SK-N-SH (cell line): ENCODE data around the gene LARP1B.

Experiments
- CTCF ChIP-seq: fragments of 200-600 bp; sonication (generic); IDR thresholded peaks from 2 replicates; pipeline ENCODE4 v1.6.1; 2017; ENCODE audit warnings: antibody characterized with exemption, mild to moderate bottlenecking, moderate library complexity
- ELF1 ChIP-seq: IDR thresholded peaks from 2 replicates; pipeline ENCODE4 v1.4.0; 2012
- EZH2phosphoT487 ChIP-seq: fragments of 200-600 bp; sonication (generic); IDR thresholded peaks from 2 replicates; pipeline ENCODE4 v1.6.1; 2017; ENCODE audit warnings: low read depth, mixed run types, mild to moderate bottlenecking, antibody characterized with exemption, moderate library complexity, borderline replicate concordance
- POLR2AphosphoS5 ChIP-seq: IDR thresholded peaks from 2 replicates; pipeline ENCODE4 v1.6.1; 2012; ENCODE audit warnings: low read depth, low read length
- SIN3A ChIP-seq: IDR thresholded peaks from 2 replicates; pipeline ENCODE4 v1.6.1; 2012; ENCODE audit warnings: low read depth, mild to moderate bottlenecking, low read length, moderate library complexity, borderline replicate concordance
- TAF1 ChIP-seq: IDR thresholded peaks from 2 replicates; pipeline ENCODE4 v1.6.1; 2012; ENCODE audit warnings: low read depth, mild to moderate bottlenecking, low read length, moderate library complexity, borderline replicate concordance
- YY1 ChIP-seq: IDR thresholded peaks from 2 replicates; pipeline ENCODE4 v1.4.0; 2012; ENCODE audit warnings: low read depth, mild to moderate bottlenecking
- TF ChIP-seq, protein P1 (sequence below): fragments of 150-350 bp; IDR thresholded peaks from 2 replicates; pipeline ENCODE4 v1.6.1; 2017; ENCODE audit warnings: antibody characterized with exemption, low read length, low read depth, borderline replicate concordance
- TF ChIP-seq, protein P2 (sequence below): IDR thresholded peaks from 2 replicates; pipeline ENCODE4 v1.4.0; 2012; ENCODE audit warnings: low read depth, borderline replicate concordance

DNA sequence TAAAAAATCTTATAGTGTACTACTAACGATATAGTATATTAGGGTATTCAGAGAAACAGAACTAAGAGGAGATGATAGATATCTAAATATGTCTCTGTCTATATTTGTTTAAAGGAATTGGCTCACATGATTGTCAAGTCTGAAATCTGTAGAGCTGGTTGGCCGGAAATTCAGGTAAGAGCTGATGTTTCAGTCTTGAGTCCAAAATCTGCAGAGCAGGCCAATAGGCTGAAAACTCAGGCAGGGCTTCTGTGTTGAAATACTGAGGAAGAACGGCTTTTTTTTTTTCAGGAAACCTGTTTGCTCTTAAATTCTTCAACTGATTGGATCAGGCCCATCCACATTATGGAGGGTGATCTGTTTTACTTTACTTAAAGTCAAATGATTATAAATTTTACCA is 194.8 kb downstream of the LARP1B start:
- TF ChIP-seq TAF1 (no peak), ELF1 (no peak), CTCF (no peak), EZH2phosphoT487 (no peak), YY1 (no peak), POLR2AphosphoS5 (no peak), SIN3A (no peak)
- TF ChIP-seq, protein P1, sequence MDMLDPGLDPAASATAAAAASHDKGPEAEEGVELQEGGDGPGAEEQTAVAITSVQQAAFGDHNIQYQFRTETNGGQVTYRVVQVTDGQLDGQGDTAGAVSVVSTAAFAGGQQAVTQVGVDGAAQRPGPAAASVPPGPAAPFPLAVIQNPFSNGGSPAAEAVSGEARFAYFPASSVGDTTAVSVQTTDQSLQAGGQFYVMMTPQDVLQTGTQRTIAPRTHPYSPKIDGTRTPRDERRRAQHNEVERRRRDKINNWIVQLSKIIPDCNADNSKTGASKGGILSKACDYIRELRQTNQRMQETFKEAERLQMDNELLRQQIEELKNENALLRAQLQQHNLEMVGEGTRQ: no peak
- TF ChIP-seq, protein P2, sequence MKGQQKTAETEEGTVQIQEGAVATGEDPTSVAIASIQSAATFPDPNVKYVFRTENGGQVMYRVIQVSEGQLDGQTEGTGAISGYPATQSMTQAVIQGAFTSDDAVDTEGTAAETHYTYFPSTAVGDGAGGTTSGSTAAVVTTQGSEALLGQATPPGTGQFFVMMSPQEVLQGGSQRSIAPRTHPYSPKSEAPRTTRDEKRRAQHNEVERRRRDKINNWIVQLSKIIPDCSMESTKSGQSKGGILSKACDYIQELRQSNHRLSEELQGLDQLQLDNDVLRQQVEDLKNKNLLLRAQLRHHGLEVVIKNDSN: no peak
